DOHH2 (cell line): ENCODE measurements around the gene FBXL13.

Source experiments
- EZH2phosphoT487 ChIP-seq: fragments of 200-600 bp; sonication (generic); IDR thresholded peaks from 2 replicates; pipeline ENCODE4 v1.6.1; 2017; ENCODE audit warnings: borderline replicate concordance, mild to moderate bottlenecking, antibody characterized with exemption, low read length, moderate library complexity, mixed read lengths
- TF ChIP-seq, protein P1 (sequence below): fragments of 200-600 bp; sonication (generic); IDR thresholded peaks from one replicate; pipeline ENCODE4 v1.5.1; 2014; ENCODE audit warnings: antibody characterized with exemption, mild to moderate bottlenecking, low read depth, low read length; ENCODE audit not compliant: poor library complexity, severe bottlenecking

DNA sequence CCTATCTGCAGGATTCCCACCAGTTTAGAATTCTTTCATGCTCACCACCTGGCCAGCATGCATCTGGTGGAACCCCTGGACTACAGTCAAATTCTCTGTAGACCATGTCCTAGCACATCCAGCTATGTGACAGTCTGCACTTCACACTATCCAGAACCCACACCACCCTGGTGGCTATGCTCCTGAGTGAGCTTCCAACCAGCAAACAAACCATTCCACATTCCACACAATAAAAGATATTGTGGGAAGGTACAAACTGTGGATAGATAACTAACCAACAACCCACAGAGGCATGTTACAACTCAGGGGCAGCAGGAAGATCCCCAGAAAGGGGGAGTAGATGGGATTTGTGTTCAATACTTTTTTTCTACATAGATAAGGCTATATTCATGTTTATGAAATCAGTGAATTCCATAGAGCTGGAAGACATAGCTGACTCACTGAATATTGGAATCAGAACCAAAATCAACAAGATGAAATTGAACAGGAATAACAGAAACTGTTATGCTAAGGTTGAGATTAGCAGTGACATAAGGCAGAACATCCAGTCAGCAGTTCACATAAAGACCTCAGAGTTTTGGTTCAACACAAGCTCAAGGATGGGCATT is 89.3 kb downstream of the FBXL13 start:
- TF ChIP-seq, protein P1, sequence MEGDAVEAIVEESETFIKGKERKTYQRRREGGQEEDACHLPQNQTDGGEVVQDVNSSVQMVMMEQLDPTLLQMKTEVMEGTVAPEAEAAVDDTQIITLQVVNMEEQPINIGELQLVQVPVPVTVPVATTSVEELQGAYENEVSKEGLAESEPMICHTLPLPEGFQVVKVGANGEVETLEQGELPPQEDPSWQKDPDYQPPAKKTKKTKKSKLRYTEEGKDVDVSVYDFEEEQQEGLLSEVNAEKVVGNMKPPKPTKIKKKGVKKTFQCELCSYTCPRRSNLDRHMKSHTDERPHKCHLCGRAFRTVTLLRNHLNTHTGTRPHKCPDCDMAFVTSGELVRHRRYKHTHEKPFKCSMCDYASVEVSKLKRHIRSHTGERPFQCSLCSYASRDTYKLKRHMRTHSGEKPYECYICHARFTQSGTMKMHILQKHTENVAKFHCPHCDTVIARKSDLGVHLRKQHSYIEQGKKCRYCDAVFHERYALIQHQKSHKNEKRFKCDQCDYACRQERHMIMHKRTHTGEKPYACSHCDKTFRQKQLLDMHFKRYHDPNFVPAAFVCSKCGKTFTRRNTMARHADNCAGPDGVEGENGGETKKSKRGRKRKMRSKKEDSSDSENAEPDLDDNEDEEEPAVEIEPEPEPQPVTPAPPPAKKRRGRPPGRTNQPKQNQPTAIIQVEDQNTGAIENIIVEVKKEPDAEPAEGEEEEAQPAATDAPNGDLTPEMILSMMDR: no peak
- TF ChIP-seq EZH2phosphoT487: no peak
